Spinal cord (tissue), 10 donors: ENCODE results near the gene ADK. TPM values are rescaled to one million over a fixed set of nuclear protein-coding genes. Genes with fewer than 3 reads are reported as not detected.
"Not testable (repeated sequence)": the region's sequence is repeated elsewhere in the genome, so short reads cannot be mapped to it uniquely, and the experiment has no call there.

Source experiments
- DNase-seq, 6 donors: peaks; one replicate each; pipeline versions ENCODE4 v3.0.0 to v3.0.0-alpha.2; 2013 to 2015; ENCODE audit warnings: low spot score in 6 of 6, low read depth in 4 of 6
- H3K27ac ChIP-seq: one replicate; pipeline ENCODE4 v1.5.1; 2013; ENCODE audit warnings: low read depth, low read length, control low read depth
- H3K27me3 ChIP-seq: one replicate; pipeline ENCODE4 v1.6.1; 2013; ENCODE audit warnings: low read length; ENCODE audit not compliant: control insufficient read depth, insufficient read depth
- H3K36me3 ChIP-seq: one replicate; pipeline ENCODE4 v1.6.1; 2013; ENCODE audit warnings: low read length; ENCODE audit not compliant: control insufficient read depth, insufficient read depth
- H3K4me1 ChIP-seq: one replicate; pipeline ENCODE4 v1.6.1; 2013; ENCODE audit warnings: low read length; ENCODE audit not compliant: control insufficient read depth, insufficient read depth
- H3K4me3 ChIP-seq: one replicate; pipeline ENCODE4 v1.5.1; 2013; ENCODE audit warnings: low read depth, low read length, control low read depth
- H3K9me3 ChIP-seq: one replicate; pipeline ENCODE4 v1.6.1; 2013; ENCODE audit warnings: low read length; ENCODE audit not compliant: control insufficient read depth, insufficient read depth
- WGBS: methylation state at CpG from one replicate; pipeline ENCODE4 v1.1.5; 2013; ENCODE audit warnings: missing lambda C conversion rate; ENCODE audit not compliant: insufficient coverage; 5-methylcytosine and 5-hydroxymethylcytosine counted together
- polyA plus RNA-seq, 2 donors: library from polyadenylated mRNA; unstranded; fragments of 120-200 nt; gene quantifications; one replicate each; pipeline ENCODE4 v1.2.1, GENCODE V29; 2013; ENCODE audit not compliant: insufficient read length in 2 of 2
- total RNA-seq, 2 donors: library from RNA; depleted of rRNA in 1 of 2; stranded (reverse); fragments of 120-200 nt in 1 of 2; fragments of >200 nt in 1 of 2; gene quantifications; one replicate each; pipeline versions ENCODE4 v1.2.3 to v1.2.4, GENCODE V29; 2013 to 2014
- donor health status: healthy.

ADK gene
- total and polyA plus RNA-seq, 4 donors, result 46.9 to 58.9 (median 51.1) TPM

GRCh38 chr10:74138596-74138995 is 12.4 kb upstream of the ADK start:
- H3K27me3 ChIP-seq, H3K4me3 ChIP-seq, DNase-seq, H3K4me1 ChIP-seq, H3K27ac ChIP-seq, H3K9me3 ChIP-seq: not testable (repeated sequence)
- peaks cover 25% of the 10 kb centered on the region for H3K36me3 ChIP-seq
- 100% methylated on average over 1 of the region's 5 CpGs for WGBS

DNA sequence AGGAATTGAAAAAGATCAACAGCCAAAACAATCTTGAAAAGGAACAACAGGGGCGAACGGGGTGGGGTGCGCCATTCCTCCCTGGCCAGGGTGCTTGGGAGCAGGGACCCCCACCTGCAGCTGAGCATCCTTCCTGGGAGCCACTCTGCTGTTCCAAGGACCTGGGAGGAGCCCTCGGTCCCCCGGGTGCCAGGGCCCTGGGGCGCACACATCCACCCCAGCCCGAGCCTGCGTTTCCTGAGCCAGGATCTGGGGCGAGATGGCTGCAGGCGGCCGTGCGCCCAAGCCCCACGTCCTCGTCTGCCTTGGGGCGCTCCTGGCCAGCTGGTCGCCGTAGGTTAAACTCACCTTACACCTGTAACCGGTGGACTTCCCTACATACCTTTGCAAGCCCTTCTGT is 11.0 kb upstream of the ADK start:
- WGBS, result 97% methylated on average over 16 of the region's 18 CpGs
- H3K27me3 ChIP-seq, result no peaks in the 10 kb centered on the region
- peaks cover 2% of the 10 kb centered on the region for H3K4me1 ChIP-seq
- no peak overlapping the region for H3K4me3 ChIP-seq
- H3K27ac ChIP-seq, result no peak overlapping the region
- H3K36me3 ChIP-seq, result peaks cover 27% of the 10 kb centered on the region
- no peak for DNase-seq
- no peaks in the 10 kb centered on the region for H3K9me3 ChIP-seq

GRCh38 chr10:74140553-74140952 is 10.5 kb upstream of the ADK start:
- Histone ChIP-seq H3K27ac (no peak overlapping the region), H3K4me1 (peaks cover 2% of the 10 kb centered on the region), H3K4me3 (no peak overlapping the region), H3K27me3 (no peaks in the 10 kb centered on the region), H3K36me3 (peaks cover 27% of the 10 kb centered on the region), H3K9me3 (no peaks in the 10 kb centered on the region)
- no CpG with 5 or more reads among the region's 2 CpGs for WGBS
- DNase-seq, result no peak

GRCh38 chr10:74145133-74145532 is 5.9 kb upstream of the ADK start:
- Histone ChIP-seq H3K4me3 (no peak overlapping the region), H3K9me3 (no peaks in the 10 kb centered on the region), H3K36me3 (peaks cover 9% of the 10 kb centered on the region), H3K4me1 (peaks cover 6% of the 10 kb centered on the region), H3K27me3 (no peaks in the 10 kb centered on the region), H3K27ac (peak overlapping the region; percentile 40)
- peak in 1 of 6 donors; percentile 74 for DNase-seq
- WGBS, result no CpG with 5 or more reads among the region's 2 CpGs

DNA sequence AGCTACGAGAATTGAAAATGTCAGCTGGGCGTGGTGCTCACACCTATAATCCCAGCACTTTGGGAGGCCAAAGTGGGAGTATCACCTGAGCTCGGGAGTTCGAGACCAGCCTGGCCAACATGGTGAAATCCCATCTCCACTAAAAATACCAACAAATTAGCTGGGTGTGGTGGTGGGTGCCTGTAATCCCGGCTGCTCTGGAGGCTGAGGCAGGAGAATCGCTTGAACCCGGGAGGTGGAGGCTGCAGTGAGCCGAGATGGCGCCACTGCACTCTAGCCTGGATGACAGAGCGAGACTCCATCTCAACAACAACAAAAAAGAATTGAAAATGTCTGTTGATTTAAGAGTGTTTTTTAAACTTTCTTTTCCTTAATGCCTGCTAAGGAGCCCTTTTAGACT is 4.0 kb upstream of the ADK start:
- H3K27me3 ChIP-seq, DNase-seq, H3K4me3 ChIP-seq, H3K27ac ChIP-seq, H3K4me1 ChIP-seq, H3K9me3 ChIP-seq, H3K36me3 ChIP-seq: not testable (repeated sequence)
- WGBS, result no CpG with 5 or more reads among the region's 10 CpGs

DNA sequence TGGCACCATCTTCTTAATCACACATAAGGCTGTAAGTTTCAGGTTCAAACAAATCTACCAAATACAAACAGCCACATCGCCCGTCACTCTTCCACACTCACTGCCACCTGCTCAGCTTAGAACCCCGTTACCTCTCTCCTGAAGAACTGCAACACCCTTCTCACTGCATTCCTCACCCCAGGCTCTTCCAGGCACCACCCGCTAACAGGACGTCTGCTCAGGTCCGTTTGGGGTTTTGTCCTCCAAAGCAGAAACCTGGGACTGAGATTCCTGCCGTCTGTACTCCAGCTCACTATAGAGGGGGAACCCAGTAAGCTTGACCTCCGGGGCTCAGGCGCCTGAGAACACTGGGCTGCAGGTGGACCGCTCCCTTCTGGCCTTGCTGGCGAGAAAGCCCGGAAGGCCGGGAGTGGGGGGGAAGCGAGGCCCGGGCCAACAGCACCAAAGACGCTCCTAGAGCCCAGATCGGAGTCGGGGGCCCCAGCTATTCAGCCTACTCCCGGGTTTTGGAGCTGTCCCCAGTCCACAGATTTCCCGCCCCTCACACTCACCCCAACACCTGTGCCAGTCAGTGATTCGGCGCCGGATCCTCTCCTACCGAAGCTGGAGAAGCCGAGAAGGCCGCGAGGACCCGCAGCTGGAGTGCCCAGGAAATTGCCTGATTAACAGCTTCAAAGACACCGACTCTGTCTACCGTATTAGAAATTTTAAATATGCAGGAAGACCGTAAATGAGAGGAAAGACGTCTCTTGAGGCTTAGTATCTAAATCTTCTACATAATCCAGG is 624 bp upstream of the ADK start, which contains the start of gene AP3M1:
AP3M1 (minus strand) TSS at position 625 of the 786 bp plus-strand sequence. CDS start 12,449 bp downstream, outside the sequence.
- Histone ChIP-seq H3K9me3 (no peaks in the 10 kb centered on the region), H3K4me1 (peaks cover 4% of the 10 kb centered on the region), H3K27me3 (no peaks in the 10 kb centered on the region), H3K4me3 (peak within 1 kb of the TSS; percentile 98), H3K27ac (peak within 1 kb of the TSS; percentile 96), H3K36me3 (peaks cover 3% of the 10 kb centered on the region)
- peak in 1 of 6 donors; percentile 99 for DNase-seq
- WGBS, result 0% methylated on average over 20 of the region's 32 CpGs

DNA sequence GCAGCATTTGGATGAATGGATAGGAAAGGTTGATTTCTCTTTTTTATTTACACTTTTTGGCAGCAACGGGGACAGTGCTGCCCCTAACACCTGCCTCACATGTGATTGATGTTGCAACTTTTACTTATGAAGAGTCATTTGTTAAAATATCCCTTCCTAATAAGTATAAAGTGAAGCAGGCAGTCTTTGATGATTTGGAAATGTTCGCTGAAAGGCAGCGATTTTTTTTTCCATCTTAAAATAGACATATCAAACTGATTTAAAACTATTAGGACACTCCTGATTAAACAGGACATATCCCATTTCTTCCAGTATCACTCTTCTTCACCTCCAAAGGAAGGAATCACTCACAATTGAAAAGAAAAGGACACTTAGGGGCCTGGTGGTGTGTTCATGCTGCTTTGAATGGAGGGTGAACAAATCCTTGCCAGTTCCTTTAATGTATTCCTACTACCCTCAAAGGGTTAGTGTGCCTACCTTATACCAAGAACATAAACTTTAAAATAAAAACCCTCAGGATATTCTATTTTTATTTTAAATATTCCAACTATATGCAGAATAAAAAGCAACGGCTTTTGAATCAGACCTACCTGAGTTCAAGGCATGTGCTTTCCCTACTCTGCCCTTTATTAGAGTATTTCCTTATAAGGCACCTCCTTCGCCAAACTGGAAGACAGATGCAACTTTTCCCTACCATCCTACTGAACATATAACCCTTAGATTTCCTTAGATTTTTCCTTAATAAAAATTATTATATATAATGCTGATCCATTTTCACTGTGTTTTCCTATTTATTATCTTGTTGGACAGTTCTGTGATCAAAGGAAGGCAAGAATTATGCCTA is 1.1 kb downstream of the ADK start:
- peaks cover under 1% of the 10 kb centered on the region for H3K36me3 ChIP-seq
- no peak for DNase-seq
- H3K4me3 ChIP-seq, result peak overlapping the region; percentile 98
- no peaks in the 10 kb centered on the region for H3K9me3 ChIP-seq
- WGBS, result 60% methylated on average over 1 of the region's 5 CpGs
- peaks cover 8% of the 10 kb centered on the region for H3K4me1 ChIP-seq
- H3K27ac ChIP-seq, result peak overlapping the region; percentile 96
- H3K27me3 ChIP-seq, result no peaks in the 10 kb centered on the region

- no peak overlapping the region for H3K4me3 ChIP-seq
- H3K9me3 ChIP-seq, result no peaks in the 10 kb centered on the region
- peaks cover 8% of the 10 kb centered on the region for H3K4me1 ChIP-seq
- H3K27me3 ChIP-seq, result no peaks in the 10 kb centered on the region
- no peak for DNase-seq
- H3K27ac ChIP-seq, result no peak overlapping the region
- H3K36me3 ChIP-seq, result no peaks in the 10 kb centered on the region
- no CpG with 5 or more reads among the region's 4 CpGs for WGBS
Observed at GRCh38 chr10:74153123-74153522, 2.1 kb downstream of the ADK start.

- DNase-seq, result no peak
- Histone ChIP-seq H3K9me3 (no peaks in the 10 kb centered on the region), H3K27me3 (no peaks in the 10 kb centered on the region), H3K4me3 (no peak overlapping the region), H3K4me1 (peaks cover 8% of the 10 kb centered on the region), H3K27ac (no peak overlapping the region), H3K36me3 (no peaks in the 10 kb centered on the region)
- WGBS, result no CpG with 5 or more reads among the region's 4 CpGs
Observed at GRCh38 chr10:74153676-74154075, 2.7 kb downstream of the ADK start.
